Tibial nerve (tissue), 4 donors: Measurements from ENCODE around the gene NSUN6. TPM values are rescaled to one million over a fixed set of nuclear protein-coding genes. Genes with fewer than 3 reads are reported as not detected.

Source experiments
- DNase-seq, 2 donors: peaks; one replicate each; pipeline ENCODE4 v3.0.0-alpha.2; 2019; ENCODE audit warnings: low spot score in 2 of 2
- H3K27ac ChIP-seq, 4 donors: fragments of 200-600 bp; sonication (generic) in 3 of 4; one replicate each; pipeline ENCODE4 v1.5.1; 2017 to 2019; ENCODE audit warnings: mild to moderate bottlenecking in 1 of 4
- H3K27me3 ChIP-seq, 2 donors: fragments of 200-600 bp; sonication (generic) in 1 of 2; one replicate each; pipeline versions ENCODE4 v1.5.1 to v1.6.0; 2017 to 2019
- H3K36me3 ChIP-seq, 3 donors: fragments of 200-600 bp; sonication (generic); one replicate each; pipeline ENCODE4 v1.5.1; 2018 to 2019
- H3K4me1 ChIP-seq, 4 donors: fragments of 200-600 bp; sonication (generic) in 3 of 4; one replicate each; pipeline ENCODE4 v1.5.1; 2017 to 2019
- H3K4me3 ChIP-seq, 4 donors: fragments of 200-600 bp; sonication (generic) in 3 of 4; one replicate each; pipeline ENCODE4 v1.5.1; 2017 to 2019; ENCODE audit warnings: mild to moderate bottlenecking in 1 of 4, moderate library complexity in 1 of 4
- H3K9me3 ChIP-seq, 4 donors: fragments of 200-600 bp; sonication (generic) in 3 of 4; one replicate each; pipeline ENCODE4 v1.5.1; 2017 to 2019
- EP300 ChIP-seq, 2 donors: sonication (generic); formaldehyde crosslinking; IDR thresholded peaks; one replicate each; pipeline ENCODE4 v1.6.1; 2017; ENCODE audit warnings: antibody characterized with exemption in 2 of 2, mild to moderate bottlenecking in 1 of 2
- POLR2A ChIP-seq, 2 donors: fragments of 450-650 bp; IDR thresholded peaks; one replicate each; pipeline ENCODE4 v1.6.1; 2017; ENCODE audit warnings: antibody characterized with exemption in 2 of 2, mild to moderate bottlenecking in 2 of 2, moderate library complexity in 2 of 2
- WGBS, 2 donors: methylation state at CpG; one replicate each; pipeline ENCODE4 v1.1.5; 2018; 5-methylcytosine and 5-hydroxymethylcytosine counted together
- total RNA-seq, 4 donors: library from RNA; depleted of rRNA; stranded (reverse); fragments of >200 nt; gene quantifications; one replicate each; pipeline ENCODE4 v1.1.0, GENCODE V29; 2016
- TF ChIP-seq, protein P1 (sequence below), 5 experiments: fragments of 200-600 bp in 3 of 5; fragments of 450-650 bp in 2 of 5; sonication (generic) in 3 of 5; IDR thresholded peaks; one replicate each; pipeline ENCODE4 v1.5.1; 2016 to 2019; ENCODE audit warnings: antibody characterized with exemption in 5 of 5, mild to moderate bottlenecking in 3 of 5, moderate library complexity in 2 of 5

Gene NSUN6
- total RNA-seq, 4 donors from 2014 or later = 15.6 to 30.6 (median 24.7) TPM

GRCh38 chr10:18687195-18687594, 35.8 kb upstream of the NSUN6 start:
- Histone ChIP-seq H3K4me1 (no peaks in the 10 kb centered on the region), H3K36me3 (peaks cover 0 to 8% (median 0%) of the 10 kb centered on the region in 3 donors), H3K27ac (no peak overlapping the region), H3K27me3 (no peaks in the 10 kb centered on the region), H3K4me3 (no peak overlapping the region), H3K9me3 (no peaks in the 10 kb centered on the region)
- no peak for TF ChIP-seq EP300 (IDR thresholded peaks at IDR 0.05)
- TF ChIP-seq POLR2A (IDR thresholded peaks at IDR 0.05) = no peak
- TF ChIP-seq, protein P1, sequence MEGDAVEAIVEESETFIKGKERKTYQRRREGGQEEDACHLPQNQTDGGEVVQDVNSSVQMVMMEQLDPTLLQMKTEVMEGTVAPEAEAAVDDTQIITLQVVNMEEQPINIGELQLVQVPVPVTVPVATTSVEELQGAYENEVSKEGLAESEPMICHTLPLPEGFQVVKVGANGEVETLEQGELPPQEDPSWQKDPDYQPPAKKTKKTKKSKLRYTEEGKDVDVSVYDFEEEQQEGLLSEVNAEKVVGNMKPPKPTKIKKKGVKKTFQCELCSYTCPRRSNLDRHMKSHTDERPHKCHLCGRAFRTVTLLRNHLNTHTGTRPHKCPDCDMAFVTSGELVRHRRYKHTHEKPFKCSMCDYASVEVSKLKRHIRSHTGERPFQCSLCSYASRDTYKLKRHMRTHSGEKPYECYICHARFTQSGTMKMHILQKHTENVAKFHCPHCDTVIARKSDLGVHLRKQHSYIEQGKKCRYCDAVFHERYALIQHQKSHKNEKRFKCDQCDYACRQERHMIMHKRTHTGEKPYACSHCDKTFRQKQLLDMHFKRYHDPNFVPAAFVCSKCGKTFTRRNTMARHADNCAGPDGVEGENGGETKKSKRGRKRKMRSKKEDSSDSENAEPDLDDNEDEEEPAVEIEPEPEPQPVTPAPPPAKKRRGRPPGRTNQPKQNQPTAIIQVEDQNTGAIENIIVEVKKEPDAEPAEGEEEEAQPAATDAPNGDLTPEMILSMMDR (IDR thresholded peaks at IDR 0.05) = no peak
- WGBS, 2 donors = 87 to 89% methylated on average over 7 of the region's 7 CpGs
- DNase-seq = no peak

DNA sequence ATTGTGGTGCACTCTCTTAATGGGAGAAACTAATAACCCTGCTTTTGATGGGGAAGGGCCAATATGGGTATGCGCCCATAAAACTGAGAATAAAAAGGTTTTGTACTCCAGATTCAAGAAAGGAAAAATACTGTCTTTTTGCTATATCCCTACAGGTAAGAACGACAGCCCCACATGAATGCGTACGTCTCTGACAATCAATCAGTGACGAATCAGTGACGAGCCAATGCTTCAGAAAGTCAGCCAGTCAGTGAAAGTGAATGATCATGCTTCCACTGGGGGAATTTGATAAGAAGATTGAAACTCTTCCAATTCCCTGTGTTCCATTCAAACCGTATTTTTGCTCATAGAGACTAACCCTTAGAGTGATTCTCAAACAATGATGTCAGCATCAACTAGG, 34.2 kb upstream of the NSUN6 start:
- H3K4me3 ChIP-seq = no peak overlapping the region
- 82 to 90% methylated on average over 7 of the region's 7 CpGs for WGBS, 2 donors

DNA sequence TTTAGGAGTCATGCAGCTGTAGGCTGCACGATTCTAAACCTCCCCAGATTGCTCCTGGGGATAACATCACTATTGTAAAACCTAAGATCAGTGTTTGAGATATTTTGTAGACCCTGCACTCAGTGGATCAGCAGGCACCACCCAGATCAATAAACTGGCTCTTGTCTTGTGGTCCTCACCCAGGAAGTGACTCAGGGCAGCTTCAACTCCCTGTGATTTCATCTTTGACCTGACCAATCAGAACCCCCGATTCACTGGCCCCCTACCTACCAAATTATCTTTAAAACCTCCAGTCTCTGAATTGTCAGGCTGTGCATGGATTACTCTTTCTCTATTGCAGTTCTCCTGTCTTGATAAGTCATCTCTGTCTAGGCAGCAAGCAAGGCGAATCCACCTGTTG, 33.6 kb upstream of the NSUN6 start:
- DNase-seq = no peak
- Histone ChIP-seq H3K27me3 (no peaks in the 10 kb centered on the region), H3K4me1 (peaks cover 0 to 5% (median 0%) of the 10 kb centered on the region in 4 donors), H3K4me3 (no peak overlapping the region), H3K36me3 (peaks cover 0 to 8% (median 0%) of the 10 kb centered on the region in 3 donors), H3K27ac (no peak overlapping the region), H3K9me3 (no peaks in the 10 kb centered on the region)
- TF ChIP-seq POLR2A (IDR thresholded peaks at IDR 0.05) (no peak), EP300 (IDR thresholded peaks at IDR 0.05) (no peak)
- TF ChIP-seq, protein P1 (IDR thresholded peaks at IDR 0.05) = no peak
- WGBS, 2 donors = 60 to 77% methylated on average over 3 of the region's 3 CpGs

More for the DNA sequence above, 34.2 kb upstream of the NSUN6 start:
- peaks cover 0 to 8% (median 0%) of the 10 kb centered on the region in 3 donors for H3K36me3 ChIP-seq
- no peaks in the 10 kb centered on the region for H3K9me3 ChIP-seq
- DNase-seq = no peak
- H3K27ac ChIP-seq = no peak overlapping the region
- peaks cover 0 to 5% (median 0%) of the 10 kb centered on the region in 4 donors for H3K4me1 ChIP-seq
- no peaks in the 10 kb centered on the region for H3K27me3 ChIP-seq
- TF ChIP-seq, protein P1 (IDR thresholded peaks at IDR 0.05) = no peak
- TF ChIP-seq EP300 (IDR thresholded peaks at IDR 0.05) (no peak), POLR2A (IDR thresholded peaks at IDR 0.05) (no peak)

GRCh38 chr10:18684416-18684815, 33.0 kb upstream of the NSUN6 start:
- DNase-seq = no peak
- no peak for TF ChIP-seq POLR2A (IDR thresholded peaks at IDR 0.05)
- TF ChIP-seq, protein P1 (IDR thresholded peaks at IDR 0.05) = no peak
- no peak for TF ChIP-seq EP300 (IDR thresholded peaks at IDR 0.05)
- H3K4me1 ChIP-seq = peaks cover 0 to 5% (median 0%) of the 10 kb centered on the region in 4 donors
- H3K9me3 ChIP-seq = no peaks in the 10 kb centered on the region
- H3K27ac ChIP-seq = no peak overlapping the region
- H3K36me3 ChIP-seq = peaks cover 0 to 8% (median 0%) of the 10 kb centered on the region in 3 donors
- H3K27me3 ChIP-seq = no peaks in the 10 kb centered on the region
- no peak overlapping the region for H3K4me3 ChIP-seq
- 67 to 76% methylated on average over 1 of the region's 1 CpG for WGBS, 2 donors

GRCh38 chr10:18683427-18683826, 32.0 kb upstream of the NSUN6 start:
- peaks cover 0 to 8% (median 0%) of the 10 kb centered on the region in 3 donors for H3K36me3 ChIP-seq
- no peak overlapping the region for H3K4me3 ChIP-seq
- H3K9me3 ChIP-seq = no peaks in the 10 kb centered on the region
- H3K4me1 ChIP-seq = peaks cover 0 to 5% (median 0%) of the 10 kb centered on the region in 4 donors
- 57 to 74% methylated on average over 1 of the region's 1 CpG for WGBS, 2 donors
- H3K27me3 ChIP-seq = no peaks in the 10 kb centered on the region
- no peak for DNase-seq
- TF ChIP-seq POLR2A (IDR thresholded peaks at IDR 0.05) (no peak), EP300 (IDR thresholded peaks at IDR 0.05) (no peak)
- TF ChIP-seq, protein P1 (IDR thresholded peaks at IDR 0.05) = no peak
- no peak overlapping the region for H3K27ac ChIP-seq
